DMS 273 (cell line): Measurements from ENCODE around the gene SDC3.

Experiments
- DNase-seq: peaks from one replicate; lab custom pipeline; 2025; ENCODE audit not compliant: unreplicated experiment; lab: John Stamatoyannopoulos, UW

Gene SDC3

DNA sequence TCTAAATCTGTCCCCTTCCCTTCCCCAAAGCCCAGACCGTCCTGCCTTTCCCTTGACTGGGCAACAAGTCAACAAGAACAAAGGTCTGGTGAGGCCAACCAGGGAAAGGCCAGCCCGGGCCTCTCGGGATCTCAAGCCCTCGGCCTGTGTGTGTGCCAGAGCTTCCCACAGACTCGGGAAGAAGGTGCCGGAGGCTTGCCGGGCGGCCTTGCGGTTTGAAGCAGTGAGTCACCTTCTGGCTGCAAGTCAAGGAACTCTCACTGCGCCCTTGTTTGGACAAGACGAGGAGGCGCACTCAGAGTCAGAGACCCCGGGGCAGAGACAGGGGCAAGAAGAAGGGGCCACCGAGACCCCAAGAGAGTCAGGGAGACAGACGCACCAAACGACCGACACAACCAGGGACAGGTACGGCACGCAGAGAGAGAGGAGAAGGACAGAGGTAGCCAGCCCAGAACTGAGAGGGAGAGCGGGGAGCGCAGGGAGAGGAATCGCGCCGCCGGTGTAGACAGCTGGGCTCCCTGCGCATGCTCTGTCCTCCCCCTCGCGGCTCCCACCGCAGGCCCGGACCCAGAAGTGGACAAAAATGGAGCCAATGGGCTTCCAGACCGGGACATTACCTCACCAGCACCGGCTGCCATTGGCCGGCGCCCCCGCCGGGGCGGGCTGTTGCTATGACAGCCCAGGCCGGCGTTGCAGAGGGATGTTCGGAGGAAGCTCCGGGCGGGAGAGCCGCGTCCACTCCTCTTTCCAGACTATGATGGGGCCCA is 84.4 kb downstream of the SDC3 start:
- DNase-seq: peak; percentile 99

DNA sequence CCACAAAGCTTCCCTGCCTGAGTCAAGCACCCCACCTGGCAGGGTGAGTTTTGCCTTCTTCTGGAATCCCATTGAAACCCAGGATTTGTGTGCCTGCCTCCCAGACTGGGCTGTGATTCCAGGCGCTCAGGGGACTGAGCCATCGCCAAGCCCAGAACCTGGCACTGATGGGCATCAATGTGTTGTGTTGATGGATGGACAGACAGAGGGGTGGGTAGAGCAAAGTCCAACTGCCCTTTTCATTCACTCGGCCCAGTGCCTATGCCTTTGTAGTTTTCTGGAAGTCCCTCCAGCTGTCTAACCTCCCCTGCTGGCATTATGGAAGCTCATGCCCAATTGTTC is 85.0 kb downstream of the SDC3 start:
- peak; percentile 59 for DNase-seq

DNA sequence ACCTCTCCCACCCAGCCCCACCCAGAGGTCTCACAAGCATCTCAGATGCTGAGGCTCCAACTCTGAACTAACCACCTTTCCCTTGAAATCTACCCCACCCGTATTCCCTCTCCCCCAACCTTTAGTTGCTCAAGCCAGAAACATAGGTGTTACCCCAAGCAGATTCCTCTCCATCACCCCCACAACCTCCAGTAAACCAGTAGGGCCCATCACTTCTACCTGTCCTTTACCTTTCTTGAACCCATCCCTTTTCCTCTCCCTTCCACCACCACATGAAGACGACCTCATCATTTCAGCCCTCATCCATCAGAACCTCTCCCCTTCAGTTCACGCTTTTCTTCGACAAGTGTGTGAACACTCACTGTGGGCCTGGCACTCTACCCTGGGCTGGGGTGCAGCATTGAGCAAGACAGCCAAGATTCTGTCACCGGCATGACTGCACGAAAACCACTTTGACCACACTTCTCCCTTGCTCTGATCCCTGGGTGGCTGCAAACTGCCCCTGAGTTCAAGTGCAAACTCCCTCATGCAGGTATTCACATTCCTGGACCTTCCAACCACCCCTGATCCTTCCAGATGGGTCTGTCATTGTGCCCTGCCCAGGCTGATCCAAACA is 85.5 kb downstream of the SDC3 start:
- no peak for DNase-seq

GRCh38 chr1:30822006-30822405 is 86.6 kb downstream of the SDC3 start:
- no peak for DNase-seq

DNA sequence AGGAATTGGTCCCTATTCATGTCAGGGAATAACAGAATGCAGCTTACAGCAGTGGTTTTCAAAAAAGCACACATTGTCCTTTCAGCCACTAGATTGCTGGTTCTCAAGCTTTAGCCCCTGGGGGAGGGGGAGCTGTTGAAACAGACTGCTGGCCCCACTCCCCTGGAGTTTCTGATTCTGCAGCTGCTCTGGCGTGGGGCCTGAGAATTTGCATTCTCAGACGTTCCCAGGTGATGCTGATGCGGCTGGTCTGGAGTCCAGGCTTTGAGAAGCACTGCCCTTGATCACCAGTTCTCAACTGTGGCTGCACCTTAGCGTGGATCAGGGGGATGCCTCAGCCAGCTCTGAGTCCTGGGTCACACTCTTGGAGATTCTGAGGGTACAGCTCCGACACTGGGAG is 88.3 kb downstream of the SDC3 start:
- DNase-seq: no peak
